GM12878 (cell line): ENCODE results near the gene SRA1.

Experiments
- CHD2 ChIP-seq: IDR thresholded peaks from 2 replicates; pipeline ENCODE4 v1.6.1; 2011; ENCODE audit warnings: low read depth, low read length, improper control_type of control experiment, borderline replicate concordance
- CTCF ChIP-seq, 3 experiments: IDR thresholded peaks in 2 of 3; conservative IDR thresholded peaks in 1 of 3; 2 replicates each; pipeline ENCODE4 v1.5.1; 2011; ENCODE audit warnings: low read depth in 3 of 3, low read length in 3 of 3, mild to moderate bottlenecking in 3 of 3, control low read depth in 2 of 3, moderate library complexity in 2 of 3, inconsistent platforms in 1 of 3, mixed read lengths in 1 of 3; ENCODE audit not compliant: control insufficient read depth in 2 of 3, insufficient read depth in 1 of 3; ENCODE audit errors: extremely low read depth in 1 of 3
- EZH2 ChIP-seq: IDR thresholded peaks from 2 replicates; pipeline ENCODE4 v1.6.1; 2012; ENCODE audit warnings: low read depth, mild to moderate bottlenecking, control low read depth, inconsistent platforms, low read length, borderline replicate concordance; ENCODE audit not compliant: control insufficient read depth
- MYC ChIP-seq: IDR thresholded peaks from 2 replicates; pipeline ENCODE4 v1.6.1; 2011; ENCODE audit warnings: mild to moderate bottlenecking, low read length, moderate library complexity, inconsistent platforms; ENCODE audit not compliant: insufficient read depth, insufficient replicate concordance, insufficient read length, severe bottlenecking
- NR2C2 ChIP-seq: IDR thresholded peaks from 2 replicates; pipeline ENCODE4 v1.6.1; 2011; ENCODE audit warnings: borderline replicate concordance, low read depth; ENCODE audit not compliant: control insufficient read depth, insufficient read length
- POU2F2 ChIP-seq: IDR thresholded peaks from 3 replicates; pipeline ENCODE4 v1.6.1; 2011; ENCODE audit warnings: low read depth, mild to moderate bottlenecking, low read length, borderline replicate concordance
- RAD21 ChIP-seq: IDR thresholded peaks from 2 replicates; pipeline ENCODE4 v1.6.1; 2011; ENCODE audit warnings: mild to moderate bottlenecking, low read depth, low read length, moderate library complexity; ENCODE audit not compliant: insufficient read depth
- RCOR1 ChIP-seq: conservative IDR thresholded peaks from 2 replicates; pipeline ENCODE4 v1.6.1; 2012; ENCODE audit warnings: low read depth, low read length, improper control_type of control experiment
- REST ChIP-seq: IDR thresholded peaks from 2 replicates; pipeline ENCODE4 v1.6.1; 2012; ENCODE audit warnings: mild to moderate bottlenecking, low read depth, low read length

- TF ChIP-seq NR2C2 (no peak), CTCF (IDR thresholded peaks at IDR 0.05 in 2 of 3, conservative IDR thresholded peaks at IDR 0.05 in 1 of 3; ENCODE audit: control insufficient read depth in 2 of 3, extremely low read depth in 1 of 3, insufficient read depth in 1 of 3, low read depth in 3 of 3, low read length in 3 of 3) (no peak), POU2F2 (no peak), MYC (no peak), EZH2 (no peak), RCOR1 (no peak), REST (no peak), RAD21 (0 out of 2 replicates have a peak, but pooled peaks have one; percentile 6), CHD2 (no peak)
Observed at GRCh38 chr5:140575309-140575708, 18.0 kb upstream of the SRA1 start.
